C4-2B (cell line): Measurements from ENCODE around the gene CIT.

Experiments
- CTCF ChIP-seq: fragments of 450-650 bp; conservative IDR thresholded peaks from 2 replicates; pipeline ENCODE4 v1.5.1; 2017; ENCODE audit warnings: mild to moderate bottlenecking
- ZFX ChIP-seq: fragments of 450-650 bp; IDR thresholded peaks from 2 replicates; pipeline ENCODE4 v1.6.1; 2017

- TF ChIP-seq CTCF (no peak), ZFX (no peak)
These were observed 57.8 kb downstream of the CIT start for GRCh38 chr12:119819322-119819721.
